H7 (cell line): ENCODE data around the gene TMCO4. TPM values are rescaled to one million over a fixed set of nuclear protein-coding genes. Genes with fewer than 3 reads are reported as not detected.

Experiments
- DNase-seq: peaks from one replicate; pipeline ENCODE4 v3.0.0; 2012
- H3K27me3 ChIP-seq: 2 replicates; pipeline ENCODE4 v1.6.0; 2011; ENCODE audit warnings: mild to moderate bottlenecking, low read length; ENCODE audit not compliant: control insufficient read depth, insufficient read depth
- H3K36me3 ChIP-seq: replicated peaks from 2 replicates; pipeline ENCODE4 v1.5.1; 2011; ENCODE audit warnings: low read length; ENCODE audit not compliant: control insufficient read depth, insufficient read depth
- H3K4me3 ChIP-seq: 2 replicates; pipeline ENCODE4 v1.5.1; 2011; ENCODE audit warnings: low read depth, mild to moderate bottlenecking, control low read depth, low read length, moderate library complexity; ENCODE audit not compliant: insufficient read depth
- total RNA-seq: library from RNA; depleted of rRNA; stranded (reverse); fragments of >200 nt; shearing (Covaris generic); gene quantifications from 2 replicates; pipeline ENCODE4 v1.2.3, GENCODE V29; 2014

Gene TMCO4
- total RNA-seq, 1 experiment from 2014 or later = 8.8 TPM

GRCh38 chr1:19735440-19736127 is 64.1 kb downstream of the TMCO4 start:
- Histone ChIP-seq H3K27me3 (no peaks in the 10 kb centered on the region), H3K36me3 (no peaks in the 10 kb centered on the region), H3K4me3 (no peak overlapping the region)
- no peak for DNase-seq

DNA sequence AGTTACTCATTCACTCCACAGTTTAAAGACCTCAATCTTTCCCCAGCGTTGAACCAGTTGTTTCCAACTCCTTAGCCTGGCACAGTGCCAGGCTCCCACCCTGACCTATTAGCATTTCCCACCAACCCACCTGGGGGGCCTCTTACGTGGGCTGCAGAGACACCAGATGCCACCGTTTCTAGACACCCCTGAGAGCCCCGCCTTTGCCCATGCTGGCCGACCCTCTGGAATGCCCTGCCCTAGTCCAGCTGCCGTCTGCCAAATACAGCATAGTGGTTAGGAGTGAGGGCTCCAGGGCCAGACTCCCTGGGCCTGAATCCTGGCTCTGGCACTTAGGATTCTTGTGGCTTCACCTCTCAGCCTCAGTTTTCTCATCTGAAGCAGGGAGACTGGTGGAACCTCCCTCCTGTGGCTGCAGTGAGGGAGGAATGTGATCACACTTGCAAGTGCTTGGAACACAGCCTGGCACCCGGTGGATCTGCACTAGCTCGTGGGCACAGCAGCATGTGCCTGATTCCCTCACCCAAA is 65.2 kb downstream of the TMCO4 start:
- Histone ChIP-seq H3K27me3 (no peaks in the 10 kb centered on the region), H3K36me3 (no peaks in the 10 kb centered on the region), H3K4me3 (no peak overlapping the region)
- DNase-seq = no peak

DNA sequence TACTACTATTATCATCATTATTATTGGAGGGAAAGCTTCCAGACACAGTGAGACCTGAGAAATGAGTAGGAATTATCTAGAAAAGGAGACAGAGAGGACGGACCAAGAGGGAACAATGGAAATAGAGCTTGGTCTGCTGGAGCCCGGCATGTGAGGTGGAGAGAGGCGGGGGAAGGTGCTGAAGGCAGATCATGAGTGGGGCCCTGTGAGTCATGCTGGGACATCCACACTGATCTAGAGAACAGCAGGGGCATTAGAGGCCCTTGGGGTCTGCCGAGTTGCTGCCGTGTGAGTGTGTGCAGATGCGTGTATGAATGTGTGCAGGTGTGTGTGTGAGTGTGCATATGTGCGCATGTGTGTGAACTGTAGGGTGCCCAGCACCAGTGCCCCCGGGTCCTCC is 65.7 kb downstream of the TMCO4 start:
- Histone ChIP-seq H3K27me3 (no peaks in the 10 kb centered on the region), H3K36me3 (no peaks in the 10 kb centered on the region), H3K4me3 (no peak overlapping the region)
- DNase-seq = no peak

DNA sequence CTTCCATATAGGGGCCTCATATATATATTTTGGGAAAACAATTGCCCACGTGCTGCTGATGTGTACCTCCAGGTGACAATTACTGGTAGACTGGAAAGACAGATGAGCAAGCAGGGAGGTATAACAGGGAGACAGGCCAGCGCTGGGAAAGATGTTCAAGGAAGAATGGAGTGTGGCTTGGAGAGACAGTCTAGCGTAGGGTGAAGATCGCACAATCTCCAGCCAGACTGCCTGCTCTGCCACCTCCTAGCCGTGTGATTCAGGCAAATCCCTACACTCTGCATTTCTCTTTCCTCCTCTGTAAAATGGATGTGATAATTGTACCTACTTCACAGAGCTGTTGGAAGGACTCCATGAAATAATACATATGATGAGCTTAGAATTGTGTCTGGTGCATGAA is 66.1 kb downstream of the TMCO4 start:
- no peaks in the 10 kb centered on the region for H3K36me3 ChIP-seq
- H3K4me3 ChIP-seq = no peak overlapping the region
- no peak for DNase-seq

GRCh38 chr1:19731311-19731821 is 68.3 kb downstream of the TMCO4 start:
- DNase-seq = no peak
- H3K27me3 ChIP-seq = no peaks in the 10 kb centered on the region; the same call in 1 of the 2 replicates
- no peaks in the 10 kb centered on the region for H3K36me3 ChIP-seq
- H3K4me3 ChIP-seq = no peak overlapping the region

More for the DNA sequence above, 66.1 kb downstream of the TMCO4 start:
- no peaks in the 10 kb centered on the region for H3K27me3 ChIP-seq

DNA sequence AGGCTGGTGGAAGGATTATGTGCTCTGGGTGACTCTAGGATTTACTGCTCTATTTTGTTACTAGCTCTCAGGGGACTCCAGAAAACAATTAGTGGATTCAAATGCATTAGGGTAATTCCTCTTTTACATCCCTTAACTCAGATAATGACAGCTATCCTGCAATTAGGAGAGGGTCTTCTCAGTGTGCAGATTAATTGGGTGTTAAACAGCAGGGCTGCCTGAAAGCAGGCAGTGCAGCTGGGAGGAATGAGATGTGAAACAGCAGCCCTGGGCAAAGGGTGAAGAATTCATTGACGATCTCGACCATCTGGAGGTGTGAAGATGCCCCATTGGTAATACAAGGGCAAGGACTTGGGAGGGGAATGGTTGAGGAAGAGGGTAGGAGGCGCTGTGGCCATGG is 68.9 kb downstream of the TMCO4 start:
- Histone ChIP-seq H3K27me3 (no peaks in the 10 kb centered on the region; the same call in 1 of the 2 replicates), H3K4me3 (no peak overlapping the region), H3K36me3 (no peaks in the 10 kb centered on the region)
- no peak for DNase-seq

DNA sequence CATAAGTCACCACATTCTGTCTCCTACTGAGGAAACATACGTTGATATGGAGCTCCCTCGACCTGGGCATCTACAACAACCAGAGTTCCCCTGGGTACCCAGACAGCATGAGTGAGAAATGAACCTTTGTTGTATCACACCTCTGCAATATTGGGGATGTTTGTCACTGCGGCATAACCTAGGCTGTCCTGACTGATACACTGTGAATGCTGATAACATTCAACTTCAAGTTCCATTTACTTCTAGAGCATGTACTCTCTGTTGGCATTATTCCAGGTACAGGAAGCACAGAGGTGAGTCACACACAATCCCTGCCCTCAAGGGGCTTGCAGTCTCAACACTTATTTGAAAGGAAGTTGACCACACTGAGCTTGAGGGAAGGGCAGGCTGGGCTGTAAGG is 69.5 kb downstream of the TMCO4 start:
- Histone ChIP-seq H3K4me3 (no peak overlapping the region), H3K36me3 (no peaks in the 10 kb centered on the region), H3K27me3 (no peaks in the 10 kb centered on the region; the same call in 1 of the 2 replicates)
- DNase-seq = no peak

DNA sequence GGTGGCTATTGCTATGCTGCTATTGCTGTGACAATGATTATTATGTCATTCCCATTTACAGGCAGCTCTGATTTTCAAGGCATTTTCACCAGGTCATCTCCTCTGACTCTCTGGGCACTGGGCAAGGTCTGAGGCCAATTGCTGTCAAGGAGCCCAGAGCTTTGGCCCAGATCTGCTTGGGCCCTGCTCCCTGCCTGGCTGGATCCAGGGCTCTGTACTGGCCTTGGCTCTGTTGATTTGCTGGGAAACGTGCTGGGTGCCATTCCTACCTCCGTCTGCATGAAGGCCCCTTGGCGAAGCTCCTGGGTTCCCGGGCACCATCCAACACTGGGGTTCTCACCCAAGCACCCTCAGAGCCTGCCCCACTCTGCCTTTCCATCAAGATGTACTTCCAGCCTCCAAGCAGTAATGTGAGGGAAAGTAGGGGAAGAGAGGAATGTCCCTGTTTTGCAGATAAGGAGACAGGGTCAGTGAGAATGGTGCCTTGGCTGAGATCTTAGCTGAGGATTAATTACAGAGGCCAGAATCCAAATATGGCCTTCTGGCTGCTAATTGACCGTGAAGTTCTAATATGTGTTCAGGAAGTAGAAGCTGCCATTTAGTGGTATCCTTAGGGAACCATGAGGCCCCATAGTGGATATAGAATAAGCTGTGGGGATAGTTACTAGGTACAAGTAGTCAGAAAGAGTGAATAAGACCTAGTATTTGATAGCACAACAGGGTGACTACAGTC is 71.1 kb downstream of the TMCO4 start:
- DNase-seq = no peak
- no peaks in the 10 kb centered on the region for H3K36me3 ChIP-seq
- H3K4me3 ChIP-seq = no peak overlapping the region
- no peaks in the 10 kb centered on the region; the same call in 1 of the 2 replicates for H3K27me3 ChIP-seq

- no peaks in the 10 kb centered on the region; the same call in 1 of the 2 replicates for H3K27me3 ChIP-seq
- DNase-seq = no peak
- H3K36me3 ChIP-seq = no peaks in the 10 kb centered on the region
- H3K4me3 ChIP-seq = no peak overlapping the region
Measured at GRCh38 chr1:19725606-19726005, 74.1 kb downstream of the TMCO4 start.

DNA sequence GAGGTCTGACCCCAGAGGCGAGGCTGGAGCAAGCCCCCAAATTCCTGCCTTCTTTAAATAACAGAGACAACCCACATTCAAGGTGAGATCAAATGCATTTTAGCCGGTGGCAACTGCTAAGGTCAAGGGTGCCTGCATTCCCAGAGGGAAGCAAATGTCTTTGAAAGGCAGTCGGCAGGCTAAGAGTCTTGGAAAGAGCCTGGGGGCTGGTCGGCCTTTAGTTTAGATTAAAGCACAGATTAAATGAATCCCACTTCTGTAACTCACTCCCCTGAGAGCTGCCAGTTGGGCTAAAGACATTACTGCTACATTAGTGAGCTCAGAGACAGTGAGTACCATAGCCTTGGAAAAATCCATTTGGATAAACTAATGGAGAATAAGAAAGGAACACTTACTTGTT is 75.8 kb downstream of the TMCO4 start:
- DNase-seq = no peak
- no peaks in the 10 kb centered on the region for H3K36me3 ChIP-seq
- no peaks in the 10 kb centered on the region; the same call in 1 of the 2 replicates for H3K27me3 ChIP-seq
- H3K4me3 ChIP-seq = no peak overlapping the region

DNA sequence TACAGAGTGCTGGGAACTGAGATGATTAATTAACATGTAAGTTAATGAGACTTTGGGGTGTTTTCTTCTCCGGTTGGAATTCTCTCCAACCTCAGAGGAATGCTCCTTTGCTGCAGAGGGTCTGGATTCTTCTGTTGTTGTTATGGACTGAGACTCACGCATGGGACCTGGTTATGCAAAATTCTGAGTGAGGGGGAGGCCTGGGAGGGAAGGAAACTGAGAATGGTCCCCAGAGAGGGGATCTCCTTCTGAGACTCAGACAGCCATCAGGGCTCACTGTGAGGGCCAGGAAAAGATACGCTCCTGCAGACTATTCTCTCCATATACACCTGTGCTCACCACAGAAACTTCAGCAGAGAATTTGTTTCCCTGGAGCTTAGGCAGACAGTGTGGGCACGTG is 78.7 kb downstream of the TMCO4 start:
- Histone ChIP-seq H3K36me3 (no peaks in the 10 kb centered on the region), H3K27me3 (no peaks in the 10 kb centered on the region), H3K4me3 (no peak overlapping the region)
- peak; percentile 58 for DNase-seq

DNA sequence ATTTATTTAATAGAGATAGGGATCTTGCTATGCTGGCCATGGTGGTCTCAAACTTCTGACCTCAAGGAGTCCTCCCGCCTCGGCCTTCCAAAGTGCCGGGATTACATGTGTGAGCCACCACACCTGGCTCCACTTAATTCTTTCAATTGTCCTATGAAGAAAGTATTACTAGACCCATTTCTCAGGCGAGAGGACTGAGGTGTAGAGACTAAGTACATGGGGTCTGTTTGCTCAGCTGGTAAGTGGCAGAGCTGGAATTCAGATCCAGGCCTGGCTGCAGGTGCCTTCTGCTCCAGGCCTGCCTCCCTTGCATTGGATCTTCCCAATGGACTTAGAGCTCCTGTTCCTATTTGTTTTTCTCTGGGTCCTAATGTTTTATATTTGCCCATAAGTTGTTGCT is 79.5 kb downstream of the TMCO4 start:
- Histone ChIP-seq H3K4me3 (no peak overlapping the region), H3K27me3 (no peaks in the 10 kb centered on the region), H3K36me3 (no peaks in the 10 kb centered on the region)
- DNase-seq = no peak

GRCh38 chr1:19717467-19717866 is 82.2 kb downstream of the TMCO4 start:
- no peaks in the 10 kb centered on the region for H3K36me3 ChIP-seq
- no peak for DNase-seq
- H3K4me3 ChIP-seq = no peak overlapping the region
- no peaks in the 10 kb centered on the region for H3K27me3 ChIP-seq

DNA sequence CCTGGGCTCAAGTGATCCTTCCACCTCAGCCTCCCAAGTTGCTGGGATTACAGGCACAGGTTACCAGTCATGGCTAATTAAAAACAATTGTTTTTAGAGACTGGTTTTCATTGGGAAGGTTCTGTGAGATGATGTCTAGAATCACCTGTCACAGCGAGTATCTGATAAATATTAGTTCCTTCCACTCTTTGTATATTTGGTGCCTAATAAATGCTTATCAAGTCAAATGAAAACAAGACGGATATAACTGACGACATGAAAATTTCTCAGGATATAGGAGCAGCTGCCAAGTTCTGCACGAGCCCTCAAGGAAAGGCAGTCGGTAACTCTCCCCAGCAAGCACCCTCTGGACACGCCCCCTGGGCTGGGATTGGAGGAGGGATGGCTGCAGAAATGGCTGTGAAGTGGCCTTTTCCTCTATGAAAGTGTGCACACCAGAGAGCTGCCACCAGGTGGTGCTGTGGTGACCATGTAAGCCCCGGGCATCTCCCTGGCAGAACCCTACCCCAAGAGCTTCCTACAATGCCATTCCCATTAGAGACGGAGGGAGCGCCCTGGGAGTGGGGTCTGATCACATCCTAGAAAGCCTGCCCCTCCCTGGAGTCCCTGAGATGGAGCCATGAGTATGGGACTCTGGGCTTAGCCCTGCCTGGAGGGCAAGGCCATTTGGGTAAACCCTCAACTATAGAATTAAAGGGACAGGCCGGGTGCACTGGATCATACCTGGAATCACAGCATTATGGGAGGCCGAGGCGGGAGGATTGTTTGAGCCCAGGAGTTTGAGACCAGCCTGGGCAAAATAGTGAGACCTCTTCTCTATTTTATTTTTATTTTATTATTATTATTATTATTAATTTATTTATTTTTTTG is 84.1 kb downstream of the TMCO4 start:
- Histone ChIP-seq H3K4me3 (no peak overlapping the region), H3K36me3 (no peaks in the 10 kb centered on the region), H3K27me3 (no peaks in the 10 kb centered on the region)
- DNase-seq = peak; percentile 92
